Measurements from ENCODE around the gene ZNF439. TPM values are rescaled to one million over a fixed set of nuclear protein-coding genes. Genes with fewer than 3 reads are reported as not detected.
"Not testable (repeated sequence)": the region's sequence is repeated elsewhere in the genome, so short reads cannot be mapped to it uniquely, and the experiment has no call there.

Gene ZNF439
- total and polyA plus RNA-seq, 11 donors = 1.8 to 6.1 (median 4.6) TPM

DNA sequence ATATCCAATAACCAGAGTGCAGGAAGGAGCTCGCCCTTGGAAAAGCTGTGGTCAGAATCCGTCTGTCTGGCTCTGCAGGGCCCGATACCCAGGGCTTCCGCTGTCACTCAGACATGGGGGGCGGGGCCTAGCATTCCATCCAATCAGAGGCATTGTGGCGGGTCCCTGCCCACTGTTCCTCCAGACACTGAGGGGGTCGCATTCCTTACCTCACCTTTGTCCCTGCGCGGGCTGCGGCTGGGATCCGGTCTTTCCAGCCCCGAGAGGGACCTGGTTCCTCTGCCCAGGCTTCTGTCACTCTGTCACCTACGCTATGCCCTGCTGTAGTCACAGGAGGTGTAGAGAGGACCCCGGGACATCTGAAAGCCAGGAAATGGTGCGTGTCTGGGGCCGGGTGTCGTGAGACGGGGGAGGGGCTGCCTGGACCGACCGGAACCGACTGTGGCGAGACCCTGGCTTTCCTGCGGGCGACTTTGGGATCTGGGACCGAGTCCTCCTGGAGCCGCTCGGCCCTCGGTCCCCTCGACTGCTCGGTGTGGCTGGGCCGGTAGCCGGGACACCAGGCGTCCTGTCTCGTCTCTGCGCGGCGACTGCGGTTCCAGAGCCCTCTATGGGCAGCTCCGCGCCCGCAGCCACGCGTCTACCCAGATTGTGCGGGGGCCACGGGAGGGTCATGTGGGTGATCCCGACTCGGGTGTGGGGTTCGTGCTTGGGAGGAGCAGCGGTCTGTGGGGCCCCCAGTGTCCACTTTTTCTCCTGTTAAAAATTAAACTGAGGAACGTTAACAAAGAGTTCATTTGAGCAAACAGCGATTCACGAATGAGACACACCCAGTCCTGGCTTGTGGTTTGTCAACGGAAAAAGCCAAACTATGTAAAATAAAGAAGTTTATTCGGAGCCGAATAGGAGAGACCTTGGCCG, 39.3 kb downstream of the ZNF439 start, which contains the start of gene ZNF69:
ZNF69 (plus strand) TSS at position 172 of the 921 bp plus-strand sequence; CDS start at position 314, 142 bp downstream.
- DNase-seq (peak; percentile 88 to 94 (median 89)), ATAC-seq (peak; percentile 95 to 100 (median 99))
- peaks cover 0 to 15% (median 9%) of the 10 kb centered on the region in 12 donors for H3K4me1 ChIP-seq
- peak in 4 of 12 donors; percentile 23 to 51 (median 33) for TF ChIP-seq CTCF (IDR thresholded peaks at IDR 0.05)
- TF ChIP-seq POLR2A (IDR thresholded peaks at IDR 0.05) = peak in 1 of 2 donors; percentile 44
- peak within 1 kb of the TSS; percentile 66 to 85 (median 70) for H3K4me3 ChIP-seq
- 0 to 1% (median 0%) methylated on average over 35 to 56 of the region's 56 CpGs for WGBS, 4 donors
- no peaks in the 10 kb centered on the region for H3K36me3 ChIP-seq
- H3K27ac ChIP-seq = peak within 1 kb of the TSS; percentile 10 to 90 (median 84)
- intact Hi-C loops (cut with DNase I) = loop anchor here in 7 of 10 donors (2.0 to 10.0 kb wide), 7 partner anchors 34 to 253 kb away; partner anchors contain the start of genes ZNF20 (in 1 of the 7), ZNF491 (in 1 of the 7) and ZNF763 (in 1 of the 7)
- H3K9me3 ChIP-seq = no peaks in the 10 kb centered on the region
- no peaks in the 10 kb centered on the region for H3K27me3 ChIP-seq

GRCh38 chr19:11889901-11890300, 41.4 kb downstream of the ZNF439 start:
- not testable (repeated sequence) for H3K9me3 ChIP-seq, H3K36me3 ChIP-seq, DNase-seq, H3K27me3 ChIP-seq, ATAC-seq, H3K4me3 ChIP-seq
- intact Hi-C loops (cut with DNase I) = loop anchor here in 6 of 10 donors (5.0 to 10.0 kb wide), 4 partner anchors 32 to 245 kb away; partner anchors contain the start of gene ZNF491 (in 1 of the 6)
- H3K27ac ChIP-seq = peak overlapping the region in 1 of 12 donors; percentile 35
- WGBS, 4 donors = 45 to 74% (median 64%) methylated on average over 4 to 6 of the region's 6 CpGs
- H3K4me1 ChIP-seq = peaks cover 0 to 15% (median 9%) of the 10 kb centered on the region in 12 donors

DNA sequence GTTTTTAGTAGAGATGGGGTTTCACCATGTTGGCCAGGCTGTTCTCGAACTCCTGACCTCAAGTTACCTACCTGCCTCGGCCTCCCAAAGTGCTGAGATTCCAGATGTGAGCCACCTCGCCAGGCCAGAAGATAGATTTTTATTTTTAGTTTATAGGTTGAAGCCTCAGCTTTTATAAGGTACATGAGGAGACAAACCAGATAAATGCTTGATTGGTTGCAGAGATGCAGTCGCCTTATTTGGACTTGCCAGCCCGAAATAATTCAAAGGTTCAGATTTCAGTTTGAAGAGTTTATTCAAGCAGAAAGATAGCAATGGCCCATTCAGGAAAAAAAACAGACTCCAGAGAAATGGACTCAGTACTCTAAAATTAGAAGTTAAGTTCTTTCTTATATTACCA, 42.1 kb downstream of the ZNF439 start:
- ATAC-seq (no peak), DNase-seq (no peak)
- Histone ChIP-seq H3K4me3 (no peak overlapping the region), H3K27me3 (no peaks in the 10 kb centered on the region), H3K9me3 (no peaks in the 10 kb centered on the region), H3K27ac (peak overlapping the region in 1 of 12 donors; percentile 35), H3K4me1 (peaks cover 0 to 15% (median 9%) of the 10 kb centered on the region in 12 donors), H3K36me3 (no peaks in the 10 kb centered on the region)
- intact Hi-C loops (cut with DNase I) = no loop called here
- 80 to 89% (median 85%) methylated on average over 5 of the region's 5 CpGs for WGBS, 4 donors
- TF ChIP-seq POLR2A (IDR thresholded peaks at IDR 0.05) (no peak), CTCF (IDR thresholded peaks at IDR 0.05) (no peak)

- Histone ChIP-seq H3K27me3 (no peaks in the 10 kb centered on the region), H3K4me3 (no peak overlapping the region), H3K9me3 (peaks cover 0 to 25% (median 2%) of the 10 kb centered on the region in 12 donors), H3K4me1 (no peaks in the 10 kb centered on the region), H3K27ac (no peak overlapping the region), H3K36me3 (peaks cover 0 to 2% (median 0%) of the 10 kb centered on the region in 9 donors)
- ATAC-seq = no peak
- DNase-seq = no peak
- whole genome bisulfite sequencing, 4 donors = 94 to 98% (median 96%) methylated on average over 6 of the region's 6 CpGs
- intact Hi-C loops (cut with DNase I) = no loop called here
- no peak for TF ChIP-seq POLR2A (IDR thresholded peaks at IDR 0.05)
- no peak for TF ChIP-seq CTCF (IDR thresholded peaks at IDR 0.05)
Measured at GRCh38 chr19:11894851-11895250, 46.3 kb downstream of the ZNF439 start.
